ENCODE results near the gene SIDT1.
A peak's percentile ranks its signal among the peaks of the same experiment; 100 is the strongest.
"Not testable (repeated sequence)": the region's sequence is repeated elsewhere in the genome, so short reads cannot be mapped to it uniquely, and the experiment has no call there.

Gene SIDT1

DNA sequence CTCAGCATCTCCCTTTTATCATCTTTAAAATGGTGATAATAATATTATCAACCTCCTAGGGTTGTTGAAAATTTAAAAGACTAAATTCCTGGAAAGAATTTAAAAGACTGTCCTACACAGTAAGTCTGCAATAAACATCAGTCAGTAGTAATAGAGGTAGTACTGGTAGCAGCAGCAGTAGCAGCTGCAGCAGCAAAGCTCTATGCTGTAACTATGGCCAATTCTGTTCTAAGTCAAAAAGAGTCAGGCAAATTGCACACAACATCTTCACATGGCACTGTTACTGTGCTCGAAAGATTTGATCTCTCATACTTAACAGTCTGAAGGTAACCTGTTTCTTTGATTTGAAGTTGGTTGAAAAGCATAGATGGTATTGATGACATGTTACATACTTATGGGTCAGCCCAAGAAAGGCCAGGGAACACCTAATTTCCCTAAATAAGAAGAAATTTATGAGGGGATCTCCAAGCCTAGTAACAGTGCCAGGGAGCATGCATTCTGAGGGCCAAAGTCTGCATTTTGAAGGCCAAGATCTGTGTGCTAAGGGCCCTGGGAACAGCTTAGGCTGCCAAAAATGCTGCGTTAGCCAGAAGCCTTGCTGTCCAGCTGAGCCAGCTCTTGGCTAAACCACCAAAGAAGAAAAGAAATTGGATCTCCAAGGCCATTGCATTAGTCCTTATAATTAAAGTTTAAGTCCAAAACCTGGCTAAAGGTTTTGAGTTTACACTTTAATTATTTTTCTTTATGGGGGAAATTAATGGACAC is 68.2 kb downstream of the SIDT1 start:
- no peak for DNase-seq

DNA sequence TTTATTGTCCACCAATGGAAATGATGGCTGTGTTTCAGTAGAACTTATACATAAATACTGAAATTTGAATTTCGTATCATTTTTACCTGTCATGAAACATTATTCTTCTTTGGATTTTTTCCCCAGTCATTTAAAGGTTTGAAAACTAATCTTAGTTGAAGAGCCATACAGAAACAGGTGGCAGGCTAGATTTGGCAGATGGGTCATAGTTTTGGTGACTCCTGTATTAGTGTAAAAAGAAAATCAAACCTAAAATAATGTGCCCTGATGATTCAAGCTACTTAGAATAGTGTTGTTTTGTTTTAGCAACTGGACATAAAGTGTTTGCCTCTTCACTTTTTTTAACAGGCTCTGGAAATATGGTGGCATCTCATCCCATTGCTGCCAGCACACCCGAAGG is 68.9 kb downstream of the SIDT1 start:
- no peak for DNase-seq

DNA sequence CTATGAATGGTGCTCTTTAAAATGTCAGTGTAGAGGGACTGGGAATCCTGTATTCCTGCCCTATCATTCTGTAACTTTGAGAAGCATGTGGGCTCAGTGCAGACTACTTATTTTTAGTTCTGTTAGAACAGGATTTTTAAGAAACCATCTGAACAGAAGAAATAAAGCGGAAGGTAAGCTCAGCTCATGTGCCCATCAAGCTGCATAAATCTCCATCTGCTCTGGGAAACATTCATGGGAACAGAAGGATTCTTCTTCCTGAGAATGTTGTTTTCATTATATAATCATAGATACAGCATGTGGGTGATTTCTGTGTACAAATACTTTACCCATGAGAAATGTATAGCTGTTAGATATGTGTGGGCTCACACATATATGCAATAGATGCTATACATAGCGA is 69.9 kb downstream of the SIDT1 start:
- no peak for DNase-seq

DNA sequence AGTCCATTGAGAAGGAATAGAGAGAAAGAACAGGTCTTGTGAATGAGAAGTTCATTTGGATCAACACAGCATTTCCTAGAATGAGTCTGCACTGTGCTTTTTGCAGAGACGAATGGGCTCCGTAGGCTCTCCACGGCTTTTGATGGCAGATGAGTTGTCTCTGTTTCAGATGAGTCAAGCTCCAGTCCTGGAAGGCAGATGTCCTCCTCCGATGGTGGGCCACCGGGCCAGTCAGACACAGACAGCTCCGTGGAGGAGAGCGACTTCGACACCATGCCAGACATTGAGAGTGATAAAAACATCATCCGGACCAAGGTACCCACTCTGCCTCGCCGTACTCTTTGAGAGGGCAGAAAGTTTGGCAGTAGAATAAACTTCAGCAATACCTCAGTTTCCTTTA is 70.5 kb downstream of the SIDT1 start:
- no peak for DNase-seq

DNA sequence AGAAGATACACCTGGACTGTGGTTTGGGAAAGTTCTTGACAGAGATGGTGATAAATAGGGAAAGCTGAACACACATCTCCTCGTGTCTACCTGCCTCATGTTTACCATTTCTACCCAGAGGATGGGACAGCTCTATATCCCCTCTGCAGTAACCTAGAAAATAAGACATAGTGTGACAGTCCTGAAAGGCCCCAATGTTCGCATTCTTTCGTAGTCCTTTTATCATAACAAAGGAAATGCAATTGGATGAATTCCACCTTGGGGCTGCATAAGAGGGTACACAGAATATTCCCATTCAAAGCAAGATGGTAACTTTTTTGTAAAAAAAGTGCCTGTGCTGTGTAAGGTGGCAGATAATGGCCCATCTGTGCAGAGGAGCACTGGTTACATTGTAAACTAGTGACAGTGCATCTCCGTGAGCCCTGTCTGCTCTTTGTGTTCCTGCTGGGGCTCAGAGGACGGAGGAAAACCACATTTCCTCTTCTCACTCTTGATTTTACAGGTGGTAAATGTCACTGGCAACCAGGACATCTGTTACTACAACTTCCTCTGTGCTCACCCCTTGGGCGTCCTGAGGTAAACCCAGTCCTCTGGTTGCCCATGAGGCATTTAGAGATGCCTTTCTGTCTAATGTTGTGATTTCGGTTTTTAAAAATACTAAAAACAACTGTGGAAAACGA is 74.3 kb downstream of the SIDT1 start:
- DNase-seq: peak; percentile 34

DNA sequence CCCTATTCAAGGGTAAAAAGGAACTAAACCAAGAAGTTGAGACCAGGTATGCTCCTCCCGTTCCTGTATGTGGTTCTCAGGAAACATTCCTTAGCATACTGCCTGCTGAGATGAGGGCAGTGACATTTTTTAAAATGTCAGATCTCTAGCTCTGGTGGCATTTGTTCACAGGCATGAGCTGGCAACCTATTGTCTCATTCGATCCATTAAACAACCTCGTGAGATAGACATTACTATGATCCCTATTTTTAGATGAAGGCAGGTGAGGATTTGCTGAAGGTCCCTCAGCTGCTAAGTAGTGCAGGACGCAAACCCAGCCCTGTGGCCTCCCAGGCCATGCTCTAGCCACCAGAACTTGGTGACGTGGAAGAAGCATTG is 74.9 kb downstream of the SIDT1 start:
- no peak for DNase-seq

DNA sequence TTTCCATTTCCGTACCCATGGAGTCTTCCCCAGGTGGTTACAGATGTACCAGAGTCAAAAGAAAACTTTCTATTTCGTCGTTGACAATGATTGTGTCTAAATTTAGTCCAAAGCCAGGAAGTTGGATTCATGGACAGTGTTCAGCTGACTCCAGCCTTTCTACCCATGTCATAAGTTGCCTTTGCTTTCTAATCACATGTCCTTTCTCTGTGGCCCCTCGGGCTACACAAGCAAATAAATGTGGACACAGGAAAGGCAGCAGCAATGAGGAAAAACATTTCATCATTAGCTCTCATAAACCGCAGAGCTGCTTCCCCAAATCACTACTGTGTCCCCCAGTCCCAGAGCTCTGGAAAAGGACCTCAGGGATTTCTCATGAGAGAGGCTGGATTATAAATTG is 82.0 kb downstream of the SIDT1 start:
- no peak for DNase-seq

DNA sequence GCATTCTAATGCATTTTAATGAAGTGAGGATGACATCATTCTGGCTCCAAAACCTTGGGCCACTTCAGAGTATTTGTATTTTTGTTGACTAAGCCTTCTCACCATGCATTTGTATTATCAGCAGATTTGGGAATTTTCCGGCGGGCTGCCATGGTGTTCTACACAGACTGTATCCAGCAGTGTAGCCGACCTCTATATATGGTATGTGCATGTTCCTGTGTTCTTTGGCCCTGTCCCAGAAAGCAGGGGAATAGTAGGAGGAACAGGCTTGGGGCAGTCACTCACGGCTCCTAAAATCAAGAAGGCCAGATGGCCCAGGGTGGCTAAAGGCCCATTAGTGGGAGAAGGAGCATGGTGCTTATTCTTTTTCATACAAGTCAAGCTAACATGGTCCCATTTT is 83.6 kb downstream of the SIDT1 start:
- no peak for DNase-seq

DNA sequence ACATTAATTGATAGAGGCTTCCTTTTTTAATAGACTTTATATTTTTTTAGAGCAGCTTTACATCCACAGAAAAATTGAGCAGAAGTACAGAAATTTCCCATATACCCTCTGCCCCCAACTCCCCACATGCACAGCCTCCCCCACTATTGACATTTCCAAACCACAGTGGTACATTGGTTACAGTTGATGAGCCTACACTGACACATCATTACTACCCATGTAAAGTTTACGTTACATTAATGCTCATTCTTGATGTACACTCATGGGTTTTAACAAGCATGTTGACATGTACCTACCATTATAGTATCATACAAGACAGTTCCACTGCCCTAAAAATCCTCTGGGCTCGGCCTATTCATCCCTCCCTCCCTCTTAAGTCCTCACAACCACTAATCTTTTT is 85.4 kb downstream of the SIDT1 start:
- DNase-seq: no peak

DNA sequence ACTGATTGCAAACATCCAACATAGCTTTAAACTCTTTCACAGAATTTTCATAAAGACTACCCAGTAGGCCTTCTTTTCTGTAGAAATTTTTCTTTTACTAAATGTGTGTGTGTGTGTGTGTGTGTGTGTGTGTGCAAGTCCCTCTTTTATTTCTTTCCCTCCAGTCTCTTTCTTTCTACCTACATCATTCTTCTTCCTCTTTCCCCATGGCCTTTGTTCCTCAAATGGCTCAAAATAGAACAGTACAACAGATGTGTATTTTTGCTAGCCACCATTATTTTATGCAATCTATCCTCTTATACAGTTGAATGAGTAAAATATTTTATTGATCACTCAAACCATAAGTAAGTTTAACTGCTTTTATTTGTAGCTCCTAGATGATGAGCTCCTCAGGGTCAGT is 87.7 kb downstream of the SIDT1 start:
- peak; percentile 87 for DNase-seq

DNA sequence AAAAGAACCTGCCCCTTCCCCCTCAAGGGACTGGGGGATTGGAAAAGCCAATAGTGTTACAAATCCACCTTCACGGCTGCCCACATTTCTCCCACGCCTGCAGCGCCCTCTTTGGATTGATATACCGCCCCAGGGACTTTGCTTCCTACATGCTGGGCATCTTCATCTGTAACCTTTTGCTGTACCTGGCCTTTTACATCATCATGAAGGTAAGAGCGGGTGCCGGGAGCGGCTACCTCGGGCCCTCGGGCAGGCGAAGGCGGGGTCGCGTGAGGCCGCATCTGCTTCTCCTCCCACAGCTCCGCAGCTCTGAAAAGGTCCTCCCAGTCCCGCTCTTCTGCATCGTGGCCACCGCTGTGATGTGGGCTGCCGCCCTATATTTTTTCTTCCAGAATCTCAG is 91.0 kb downstream of the SIDT1 start:
- no peak for DNase-seq

DNA sequence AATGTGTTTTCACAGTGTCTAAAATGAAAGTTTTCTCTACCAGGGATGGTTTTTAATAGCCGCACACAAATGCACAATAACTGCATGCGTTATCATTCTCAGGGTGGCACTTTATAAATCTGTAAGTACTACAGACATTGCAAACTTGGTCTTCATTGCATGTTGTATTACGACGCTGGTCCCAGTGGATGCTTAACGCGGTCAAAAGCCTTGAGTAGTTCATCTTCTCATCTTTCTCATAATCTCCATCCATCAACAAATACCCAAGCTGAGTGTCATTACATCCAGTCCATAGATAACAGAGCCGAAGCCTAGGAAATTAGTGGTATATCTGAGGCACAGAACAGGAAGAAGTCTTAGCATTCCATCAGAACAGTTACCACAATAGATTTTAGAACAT is 91.5 kb downstream of the SIDT1 start:
- no peak for DNase-seq

DNA sequence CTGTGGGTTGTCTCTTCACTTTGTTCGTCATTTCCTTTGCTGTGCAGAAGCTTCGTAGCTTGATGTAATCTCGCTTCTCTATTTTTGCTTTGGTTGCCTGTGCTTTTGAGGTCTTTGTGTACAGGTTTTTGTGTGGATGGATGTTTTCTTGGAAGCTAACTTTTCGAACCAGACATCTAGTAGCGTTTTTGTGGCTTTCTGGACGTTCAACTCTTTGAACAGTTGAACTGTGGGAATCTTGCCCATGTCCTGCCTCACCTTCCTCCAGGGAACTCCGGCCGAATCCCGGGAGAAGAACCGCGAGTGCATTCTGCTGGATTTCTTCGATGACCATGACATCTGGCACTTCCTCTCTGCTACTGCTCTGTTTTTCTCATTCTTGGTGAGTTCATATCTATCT is 93.5 kb downstream of the SIDT1 start:
- DNase-seq: peak; percentile 60

DNA sequence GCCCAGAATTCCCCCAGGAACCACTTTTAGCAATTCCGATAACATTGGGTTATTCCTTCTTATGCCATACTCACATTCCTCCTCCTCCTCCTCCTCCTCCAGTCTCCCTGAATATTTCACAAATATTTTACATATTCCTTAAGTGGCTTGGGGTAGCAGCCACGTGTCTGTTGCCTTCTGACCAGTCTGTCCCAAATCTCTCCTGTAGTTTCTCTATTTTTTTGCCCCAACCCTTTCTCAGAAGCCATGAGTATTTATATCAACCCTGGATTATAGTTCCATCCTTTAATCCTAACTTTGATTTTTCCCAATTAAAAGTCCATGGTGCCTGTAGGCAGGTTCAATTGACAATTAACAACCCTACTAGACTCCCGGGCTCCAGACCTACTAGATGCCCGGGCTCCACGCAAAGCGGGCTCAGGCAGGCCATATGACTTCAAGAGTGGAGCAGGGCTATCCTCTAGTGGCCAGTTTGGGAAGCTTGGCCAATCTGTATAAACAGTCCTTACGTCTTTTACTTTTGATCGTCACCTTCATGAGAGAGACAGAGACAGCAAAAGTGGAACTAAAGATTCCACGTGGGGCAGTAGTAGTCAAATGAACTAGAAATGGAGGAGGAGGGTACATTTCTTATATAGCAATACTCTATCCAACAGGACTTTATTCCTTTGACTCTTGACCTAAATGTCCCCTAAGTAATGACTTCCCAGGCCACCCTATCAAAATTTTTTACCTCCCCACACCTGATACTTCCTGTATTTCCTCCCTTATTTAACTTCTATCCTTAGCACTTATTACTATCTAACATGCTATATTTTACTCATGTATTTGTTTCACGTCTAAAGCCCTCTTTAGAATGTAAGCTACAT is 94.4 kb downstream of the SIDT1 start:
- DNase-seq: peak; percentile 76

DNA sequence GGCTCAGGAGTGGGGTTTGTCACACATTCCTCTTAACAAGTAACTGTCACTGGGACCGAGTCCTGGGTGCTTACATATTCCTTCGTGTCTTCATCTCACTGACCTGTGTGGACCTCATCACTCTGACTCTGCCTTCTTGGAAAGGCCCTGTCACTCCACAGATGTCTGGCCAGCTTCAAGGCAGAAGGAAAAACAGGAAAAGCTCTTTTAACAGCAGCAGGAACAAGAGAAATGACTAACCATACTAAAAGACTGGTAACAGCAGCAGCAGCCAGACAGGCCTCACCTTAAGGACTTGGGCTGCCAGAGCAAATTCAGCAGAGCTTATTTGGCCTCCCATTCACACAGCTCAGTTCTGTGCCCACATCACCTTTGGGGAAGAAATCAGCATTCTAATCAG is 96.0 kb downstream of the SIDT1 start:
- DNase-seq: no peak

DNA sequence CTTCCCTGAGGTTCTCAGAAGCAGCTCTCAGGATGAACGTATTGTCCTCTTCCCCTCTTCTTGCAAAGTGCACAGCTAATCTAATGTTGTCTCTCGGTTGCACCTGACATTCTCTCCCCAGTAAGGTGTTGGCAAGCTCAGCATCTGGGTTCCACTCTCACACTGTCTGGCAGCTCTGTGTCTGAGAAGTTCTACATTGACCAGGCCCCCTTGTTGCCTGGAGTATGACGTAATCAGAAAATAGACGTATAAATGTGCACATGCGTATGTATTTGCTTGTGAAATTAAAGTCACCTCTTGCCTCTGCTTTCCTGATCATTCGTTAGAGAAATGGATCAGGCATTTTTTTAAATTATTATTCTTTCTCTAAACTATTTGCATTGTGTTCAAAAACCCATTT is 96.4 kb downstream of the SIDT1 start:
- no peak for DNase-seq

DNA sequence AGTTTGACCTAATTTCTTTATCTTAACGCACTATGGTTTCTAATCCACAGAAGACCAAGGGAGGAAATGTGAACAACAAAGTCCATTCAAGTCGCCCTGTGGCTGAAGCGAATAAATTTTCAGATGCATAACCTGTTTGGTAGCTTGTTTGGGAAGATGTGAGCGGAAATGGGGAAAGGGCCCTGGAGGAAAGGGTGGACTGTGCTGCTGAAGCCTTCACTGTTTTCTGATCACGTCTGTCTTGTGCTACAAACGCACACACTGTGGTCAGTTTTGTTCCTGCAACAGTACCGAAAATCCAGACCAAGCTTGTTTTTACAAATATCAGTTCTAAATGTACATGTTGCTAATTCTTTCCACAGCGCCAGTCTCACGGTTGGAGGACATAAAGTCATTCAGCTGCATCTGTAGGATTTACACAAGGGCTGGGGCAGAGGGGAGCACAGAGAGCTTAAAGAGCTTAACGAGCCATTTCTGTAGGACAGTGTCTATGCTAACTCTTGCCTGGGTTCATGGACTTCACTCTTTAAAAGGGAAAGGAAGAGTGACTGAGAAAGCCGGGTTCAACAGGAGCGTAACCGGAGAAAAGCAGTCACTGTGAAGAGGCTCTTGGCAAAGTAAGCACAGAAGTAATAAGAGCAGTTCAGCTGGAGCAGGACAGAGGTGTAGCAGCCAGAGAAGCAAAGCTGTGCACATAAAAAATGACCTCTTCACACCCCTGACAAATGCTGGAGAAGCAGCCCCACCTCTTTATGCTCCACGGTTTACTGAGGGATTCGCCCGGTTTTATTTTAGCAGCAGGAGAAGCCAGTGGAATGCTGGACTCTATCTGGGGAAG is 97.4 kb downstream of the SIDT1 start:
- no peak for DNase-seq

DNA sequence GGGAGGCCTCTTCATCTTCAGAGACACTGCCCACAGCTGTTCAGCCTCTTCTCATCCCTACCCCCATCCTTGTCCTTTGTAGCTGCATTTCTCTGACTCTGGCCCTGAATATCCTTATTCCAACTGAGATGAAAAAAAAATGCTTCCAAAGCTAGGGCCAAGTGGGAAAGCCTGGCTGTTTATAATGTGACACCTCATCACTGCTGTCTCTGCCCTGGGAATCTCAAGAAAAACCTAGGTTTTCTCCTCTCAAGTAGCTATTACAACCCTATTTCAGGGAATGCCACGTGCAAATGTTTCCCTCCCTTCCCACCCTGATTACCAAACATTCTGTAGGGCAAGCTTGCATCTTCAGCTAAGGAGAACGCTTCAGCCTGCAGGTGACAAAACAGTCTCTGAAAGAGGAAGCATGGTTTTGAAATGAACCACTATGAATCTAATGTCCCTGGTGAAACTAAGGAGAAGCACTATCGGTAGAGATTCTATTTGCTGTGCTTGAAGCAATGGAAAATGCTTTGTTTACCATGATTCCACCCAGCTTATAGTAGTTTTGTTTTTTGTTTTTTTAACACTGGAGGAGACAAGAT is 98.7 kb downstream of the SIDT1 start:
- DNase-seq: peak; percentile 86

DNA sequence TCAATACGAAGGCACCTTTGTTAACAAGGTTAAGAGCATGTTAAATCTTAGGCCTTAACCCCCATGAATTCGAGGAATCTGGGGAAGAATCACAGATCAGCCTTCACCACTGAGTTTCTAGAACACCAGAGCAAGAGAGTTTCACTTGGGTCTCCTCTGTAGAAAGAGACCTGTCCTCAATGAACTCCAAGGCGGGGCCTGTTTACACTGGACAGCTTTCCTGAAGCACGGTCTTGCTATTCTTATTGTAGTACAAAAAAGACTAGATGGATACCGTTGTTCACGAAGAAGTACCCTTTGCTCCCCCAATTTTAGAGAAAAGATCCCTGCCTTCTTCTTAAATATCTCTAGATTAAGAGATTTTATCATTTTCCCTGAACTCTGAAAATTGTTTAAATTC is 99.2 kb downstream of the SIDT1 start:
- DNase-seq: no peak

DNA sequence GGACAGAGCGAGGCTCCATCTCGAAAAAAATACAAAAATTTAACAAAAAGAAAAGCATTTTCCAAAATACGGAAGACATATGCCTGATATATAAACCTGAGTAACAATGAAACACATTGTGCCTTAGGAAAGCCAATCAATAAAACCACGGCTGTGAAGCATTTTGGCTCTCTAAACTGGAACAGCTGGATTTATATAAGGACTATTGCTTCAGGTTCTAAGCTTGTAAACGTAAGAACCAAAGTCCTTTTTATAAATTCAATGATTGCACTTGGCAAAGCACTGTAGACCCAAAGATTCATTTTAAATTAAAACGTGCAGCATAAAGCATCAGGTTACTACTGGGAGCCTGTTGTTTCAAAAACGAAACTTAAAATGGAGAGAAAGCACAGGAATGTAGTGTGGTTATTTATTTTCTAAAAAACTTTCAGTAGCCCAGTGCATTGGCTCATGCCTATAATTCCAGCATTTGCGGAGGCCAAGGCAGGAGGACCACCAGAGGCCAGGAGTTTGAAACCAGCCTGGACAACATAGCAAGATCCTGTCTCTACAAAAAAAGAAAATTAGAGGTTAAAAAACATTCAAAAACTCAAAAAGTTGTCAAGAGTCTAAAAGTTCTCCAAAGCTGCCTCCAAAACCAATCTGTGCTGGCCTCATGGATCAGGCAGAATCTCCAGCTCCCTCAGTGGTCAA is 102.6 kb downstream of the SIDT1 start:
- no peak for DNase-seq

DNA sequence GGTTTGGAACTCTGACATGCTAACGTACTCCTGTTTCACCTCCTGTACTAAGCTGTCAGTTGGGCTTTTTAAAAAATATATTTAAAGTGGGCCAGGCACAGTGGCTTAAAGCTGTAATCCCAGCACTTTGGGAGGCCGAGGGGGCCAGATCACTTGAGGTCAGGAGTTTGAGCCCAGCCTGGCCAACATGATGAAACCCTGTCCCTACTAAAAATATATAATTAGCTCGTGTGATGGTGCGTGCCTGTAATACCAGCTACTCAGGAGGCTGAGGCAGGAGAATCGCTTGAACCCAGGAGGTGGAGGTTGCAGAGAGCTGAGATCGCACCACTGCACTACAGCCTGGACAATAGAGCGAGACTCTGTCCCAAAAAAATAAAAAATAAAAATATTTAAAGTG is 103.7 kb downstream of the SIDT1 start:
- DNase-seq: not testable (repeated sequence)

DNA sequence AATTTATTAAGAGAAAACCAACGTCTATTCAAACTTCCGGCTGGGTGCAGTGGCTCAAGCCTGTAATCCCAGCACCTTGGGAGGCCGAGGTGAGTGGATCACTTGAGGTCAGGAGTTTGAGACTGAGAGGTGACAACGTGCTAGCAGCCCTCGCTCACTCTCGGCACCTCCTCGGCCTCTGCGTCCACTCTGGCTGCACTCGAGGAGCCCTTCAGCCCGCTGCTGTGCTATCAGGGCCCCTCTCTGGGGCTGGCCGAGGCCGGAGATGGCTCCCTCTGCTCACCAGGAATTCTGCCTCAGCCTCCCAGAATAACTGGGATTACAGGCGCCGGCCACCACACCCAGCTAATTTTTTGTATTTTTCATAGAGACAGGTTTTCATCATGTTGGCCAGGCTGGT is 105.4 kb downstream of the SIDT1 start:
- DNase-seq: no peak
